Measurements from ENCODE around the gene GEMIN5. TPM values are rescaled to one million over a fixed set of nuclear protein-coding genes. Genes with fewer than 3 reads are reported as not detected.

Gene GEMIN5
- total RNA-seq, 1 donor from 2014 or later: 13.9 TPM

GRCh38 chr5:154884424-154884823 is 53.6 kb downstream of the GEMIN5 start:
- DNase-seq: no peak
- Mint-ChIP-seq H3K9me3 (ENCODE audit: unreplicated experiment) (peaks cover 4% of the 10 kb centered on the region), H3K27ac (ENCODE audit: unreplicated experiment) (no peak overlapping the region), H3K27me3 (ENCODE audit: unreplicated experiment) (peaks cover 2% of the 10 kb centered on the region), H3K36me3 (ENCODE audit: unreplicated experiment) (peaks cover 50% of the 10 kb centered on the region), H3K4me1 (ENCODE audit: low read depth, unreplicated experiment) (no peaks in the 10 kb centered on the region), H3K4me3 (ENCODE audit: unreplicated experiment) (no peak overlapping the region)
- TF ChIP-seq CTCF (IDR thresholded peaks at IDR 0.05; ENCODE audit: partially characterized antibody, unreplicated experiment): no peak

- Mint-ChIP-seq H3K27me3 (ENCODE audit: unreplicated experiment) (peaks cover 2% of the 10 kb centered on the region), H3K4me1 (ENCODE audit: low read depth, unreplicated experiment) (no peaks in the 10 kb centered on the region), H3K9me3 (ENCODE audit: unreplicated experiment) (peaks cover 10% of the 10 kb centered on the region), H3K27ac (ENCODE audit: unreplicated experiment) (no peak overlapping the region), H3K36me3 (ENCODE audit: unreplicated experiment) (peaks cover 55% of the 10 kb centered on the region), H3K4me3 (ENCODE audit: unreplicated experiment) (no peak overlapping the region)
- no peak for TF ChIP-seq CTCF (IDR thresholded peaks at IDR 0.05; ENCODE audit: partially characterized antibody, unreplicated experiment)
- DNase-seq: no peak
Observed at GRCh38 chr5:154881986-154882385, 56.0 kb downstream of the GEMIN5 start.

GRCh38 chr5:154878642-154879335 is 59.2 kb downstream of the GEMIN5 start:
- no peaks in the 10 kb centered on the region for H3K4me1 Mint-ChIP-seq (ENCODE audit: low read depth, unreplicated experiment)
- no peaks in the 10 kb centered on the region for H3K27me3 Mint-ChIP-seq (ENCODE audit: unreplicated experiment)
- H3K9me3 Mint-ChIP-seq (ENCODE audit: unreplicated experiment): peaks cover 10% of the 10 kb centered on the region
- no peak for DNase-seq
- H3K4me3 Mint-ChIP-seq (ENCODE audit: unreplicated experiment): no peak overlapping the region
- TF ChIP-seq CTCF (IDR thresholded peaks at IDR 0.05; ENCODE audit: partially characterized antibody, unreplicated experiment): no peak
- peaks cover 45% of the 10 kb centered on the region for H3K36me3 Mint-ChIP-seq (ENCODE audit: unreplicated experiment)
- H3K27ac Mint-ChIP-seq (ENCODE audit: unreplicated experiment): no peak overlapping the region

- Mint-ChIP-seq H3K27ac (ENCODE audit: unreplicated experiment) (no peak overlapping the region), H3K36me3 (ENCODE audit: unreplicated experiment) (peaks cover 24% of the 10 kb centered on the region), H3K4me1 (ENCODE audit: low read depth, unreplicated experiment) (peaks cover under 1% of the 10 kb centered on the region), H3K9me3 (ENCODE audit: unreplicated experiment) (peaks cover 2% of the 10 kb centered on the region), H3K27me3 (ENCODE audit: unreplicated experiment) (no peaks in the 10 kb centered on the region), H3K4me3 (ENCODE audit: unreplicated experiment) (no peak overlapping the region)
- no peak for TF ChIP-seq CTCF (IDR thresholded peaks at IDR 0.05; ENCODE audit: partially characterized antibody, unreplicated experiment)
- DNase-seq: no peak
Observed at GRCh38 chr5:154873791-154874331, 64.2 kb downstream of the GEMIN5 start.

- TF ChIP-seq CTCF (IDR thresholded peaks at IDR 0.05; ENCODE audit: partially characterized antibody, unreplicated experiment): no peak
- Mint-ChIP-seq H3K4me3 (ENCODE audit: unreplicated experiment) (no peak overlapping the region), H3K27me3 (ENCODE audit: unreplicated experiment) (no peaks in the 10 kb centered on the region), H3K36me3 (ENCODE audit: unreplicated experiment) (peaks cover 14% of the 10 kb centered on the region), H3K9me3 (ENCODE audit: unreplicated experiment) (peaks cover 5% of the 10 kb centered on the region), H3K4me1 (ENCODE audit: low read depth, unreplicated experiment) (peaks cover 5% of the 10 kb centered on the region), H3K27ac (ENCODE audit: unreplicated experiment) (no peak overlapping the region)
- no peak for DNase-seq
Observed at GRCh38 chr5:154871734-154872133, 66.3 kb downstream of the GEMIN5 start.

All from glutamatergic neuron (in vitro differentiated cells).